Right forelimb (tissue), 1 donor: ENCODE results near the gene FAF2.
"Not testable (repeated sequence)": the region's sequence is repeated elsewhere in the genome, so short reads cannot be mapped to it uniquely, and the experiment has no call there.

Experiments
- DNase-seq: peaks from one replicate; pipeline ENCODE4 v3.0.0-alpha.2; 2018

The FAF2 gene

DNA sequence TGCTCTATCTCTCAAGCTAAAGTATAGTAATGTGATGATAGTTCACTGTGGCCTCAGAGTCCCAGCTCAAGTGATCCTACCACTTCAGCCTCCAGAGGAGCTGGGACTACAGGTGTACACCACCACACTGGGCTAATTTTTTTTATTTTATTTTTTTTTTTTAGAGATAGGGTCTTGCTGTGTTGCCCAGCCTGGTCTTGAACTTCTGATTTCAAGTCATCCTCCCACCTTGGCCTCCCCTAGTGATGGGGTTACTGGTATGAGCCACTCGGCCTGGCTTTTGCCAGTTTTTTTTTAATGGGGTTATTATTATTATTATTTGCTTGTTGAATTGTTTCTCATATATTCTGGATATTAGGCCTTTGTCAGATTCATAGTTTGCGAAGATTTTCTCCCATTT, 13.2 kb downstream of the FAF2 start:
- no peak for DNase-seq

DNA sequence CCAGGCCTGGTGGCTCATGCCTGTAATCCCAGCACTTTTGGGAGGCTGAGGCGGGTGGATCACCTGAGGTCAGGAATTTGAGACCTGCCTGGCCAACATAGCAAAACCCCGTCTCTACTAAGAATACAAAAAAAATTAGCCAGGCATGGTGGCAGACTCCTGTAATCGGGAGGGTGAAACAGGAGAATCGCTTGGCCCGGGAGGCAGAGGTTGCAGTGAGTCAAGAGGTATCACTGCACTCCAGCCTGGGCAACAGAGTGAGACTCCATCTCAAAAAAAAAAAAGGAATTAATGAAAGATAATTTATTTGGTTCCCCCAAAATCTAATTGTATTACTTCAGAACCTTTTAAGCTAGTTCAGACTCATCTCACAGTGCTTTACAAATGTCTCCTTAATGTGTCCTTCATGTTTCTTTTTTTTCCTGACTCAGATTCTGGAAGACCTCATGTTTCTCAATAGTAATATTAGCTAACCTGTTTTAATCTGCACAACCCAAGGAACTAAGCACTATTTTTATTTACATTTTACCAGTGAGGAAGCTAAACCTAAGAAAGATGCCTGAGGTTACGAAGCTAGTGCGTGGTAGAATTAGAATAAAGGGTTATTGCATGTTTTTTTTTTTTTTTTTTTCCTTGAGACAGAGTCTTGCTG, 15.1 kb downstream of the FAF2 start:
- no peak for DNase-seq

- DNase-seq, result no peak
These were observed 18.2 kb downstream of the FAF2 start for GRCh38 chr5:176466245-176466871.

- no peak for DNase-seq
These were observed 21.1 kb downstream of the FAF2 start for GRCh38 chr5:176469296-176469695.

DNA sequence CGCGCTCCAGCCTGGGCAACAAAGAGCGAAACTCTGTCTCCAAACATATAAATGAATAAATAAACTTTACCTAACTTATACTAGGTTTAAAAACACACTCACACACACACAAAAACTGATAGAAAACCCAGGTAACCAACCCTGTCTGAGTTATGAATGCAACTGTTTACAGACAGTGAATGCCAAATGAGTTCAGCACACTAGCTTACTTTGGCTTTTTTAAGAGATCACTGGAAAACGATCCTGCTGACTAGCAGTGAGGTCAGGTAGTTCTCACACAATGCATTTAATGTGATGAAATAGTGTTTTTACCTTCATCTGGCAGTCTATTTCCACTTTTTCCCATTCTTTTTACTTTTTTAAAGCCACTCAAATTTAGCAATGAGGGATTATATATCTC, 22.4 kb downstream of the FAF2 start:
- no peak for DNase-seq

DNA sequence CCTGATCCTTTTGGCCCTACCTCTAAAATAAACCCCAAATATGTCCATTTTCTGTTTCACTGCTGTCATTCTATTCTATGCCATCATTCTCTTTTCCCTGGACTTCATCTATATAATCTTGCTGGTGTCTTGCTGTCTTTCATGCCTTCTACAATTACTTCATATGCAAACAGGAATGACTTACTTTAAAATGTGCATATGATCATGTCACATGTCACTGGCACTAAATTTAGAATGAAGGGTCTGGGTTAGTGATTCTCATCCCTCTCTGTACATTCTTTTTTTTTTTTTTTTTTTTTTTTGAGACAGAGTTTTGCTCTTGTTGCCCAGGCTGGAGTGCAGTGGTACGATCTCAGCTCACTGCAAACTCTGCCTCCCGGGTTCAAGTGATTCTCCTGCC, 22.9 kb downstream of the FAF2 start:
- DNase-seq, result no peak

- no peak for DNase-seq
These were observed 25.3 kb downstream of the FAF2 start for GRCh38 chr5:176473335-176474006.

DNA sequence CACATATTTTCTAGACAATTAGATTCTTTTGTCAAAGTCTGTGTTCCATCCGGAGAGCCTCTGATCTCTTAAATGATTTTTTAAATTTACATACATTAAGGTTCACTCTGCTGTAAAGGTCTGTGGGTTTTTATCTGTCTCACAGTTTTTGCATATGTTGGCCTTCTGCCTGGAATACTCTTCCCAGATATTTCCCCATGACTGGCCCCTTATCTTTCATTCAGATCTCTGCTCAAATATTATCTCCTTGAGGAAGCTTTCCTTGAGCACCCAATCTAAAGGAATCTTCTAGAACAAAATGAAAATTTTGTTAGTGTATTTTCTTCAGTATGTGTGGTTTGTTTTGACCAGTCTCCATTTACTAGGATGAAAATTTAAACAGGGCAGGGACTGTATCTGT, 26.3 kb downstream of the FAF2 start:
- DNase-seq, result no peak

GRCh38 chr5:176481711-176482110, 33.5 kb downstream of the FAF2 start:
- no peak for DNase-seq

GRCh38 chr5:176485176-176485575, 37.0 kb downstream of the FAF2 start:
- no peak for DNase-seq

- DNase-seq, result no peak
These were observed 38.1 kb downstream of the FAF2 start for GRCh38 chr5:176486189-176486757.

GRCh38 chr5:176487160-176487559, 39.0 kb downstream of the FAF2 start:
- not testable (repeated sequence) for DNase-seq

DNA sequence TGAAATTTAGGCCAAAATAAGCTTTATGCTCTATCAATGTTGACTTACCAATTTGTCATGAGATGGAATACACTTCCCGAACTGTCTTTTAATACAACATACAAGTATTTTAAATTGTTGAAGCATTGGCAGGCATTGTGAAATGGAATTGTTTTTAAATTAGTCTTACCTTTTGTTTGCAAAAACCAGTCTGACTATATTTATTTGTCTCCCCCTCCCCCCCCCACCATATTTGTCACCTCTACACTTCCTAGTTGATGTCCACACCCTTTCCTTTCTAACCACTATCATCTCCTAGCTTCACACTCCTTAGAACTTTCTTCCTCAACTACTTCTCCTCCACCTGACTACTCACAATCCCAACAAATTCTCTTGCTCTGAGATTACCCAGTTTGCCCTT, 40.9 kb downstream of the FAF2 start:
- DNase-seq, result no peak

DNA sequence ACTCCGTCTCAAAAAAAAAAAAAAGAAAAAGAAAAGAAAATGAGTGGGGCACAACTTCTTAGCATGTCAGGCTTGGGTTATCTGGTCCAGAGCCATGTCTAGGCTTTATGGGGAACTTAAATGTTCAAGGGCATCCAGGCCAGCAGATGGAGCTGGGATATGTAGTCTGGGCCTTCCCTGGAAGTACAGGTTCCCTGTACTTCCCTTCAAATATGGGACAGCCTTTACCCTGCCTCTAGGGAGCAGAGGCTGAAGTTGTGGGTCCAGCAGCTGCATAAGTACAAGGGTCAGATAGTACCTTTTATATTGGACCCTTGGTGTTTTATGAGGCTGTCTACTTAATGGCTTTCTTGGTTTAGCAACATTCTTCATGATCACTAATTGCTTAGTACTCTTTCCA, 42.1 kb downstream of the FAF2 start:
- DNase-seq, result no peak

GRCh38 chr5:176491101-176491502, 42.9 kb downstream of the FAF2 start:
- DNase-seq, result no peak

DNA sequence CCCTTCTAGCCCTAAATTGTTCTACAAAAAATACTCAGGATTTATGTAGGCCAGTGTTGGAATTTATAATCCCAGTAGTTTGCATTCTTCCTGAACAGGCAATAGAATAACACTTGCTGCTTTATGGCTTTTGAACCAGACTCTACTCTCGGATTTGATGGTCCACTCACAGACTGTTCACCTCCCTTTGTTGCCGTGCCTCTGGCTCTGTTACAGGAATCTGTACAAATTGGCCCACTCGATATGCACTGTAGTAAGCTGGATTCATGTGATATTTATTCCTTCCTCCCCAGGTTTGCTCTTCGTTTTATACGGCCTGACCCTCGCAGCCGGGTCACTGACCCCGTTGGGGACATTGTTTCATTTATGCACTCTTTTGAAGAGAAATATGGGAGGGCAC, 43.7 kb downstream of the FAF2 start:
- no peak for DNase-seq

GRCh38 chr5:176492431-176492830, 44.2 kb downstream of the FAF2 start:
- DNase-seq, result no peak

DNA sequence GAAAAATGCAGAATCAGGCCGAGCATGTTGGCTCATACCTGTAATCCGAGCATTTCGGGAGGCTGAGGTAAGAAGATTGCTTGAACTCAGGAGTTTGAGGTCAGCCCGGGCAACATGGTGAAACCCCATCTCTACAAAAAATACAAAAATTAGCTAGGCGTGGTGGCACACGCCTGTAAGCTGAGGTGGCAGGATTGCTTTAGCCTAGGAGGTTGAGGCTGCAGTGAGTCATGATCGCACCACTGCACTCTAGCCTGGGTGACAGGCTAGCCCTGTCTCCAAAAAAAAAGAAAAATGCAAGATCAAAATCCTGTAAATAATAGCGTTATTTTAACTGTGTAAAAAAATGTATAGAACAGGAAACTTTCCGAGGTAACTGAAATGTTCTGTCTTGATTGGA, 49.7 kb downstream of the FAF2 start:
- no peak for DNase-seq

DNA sequence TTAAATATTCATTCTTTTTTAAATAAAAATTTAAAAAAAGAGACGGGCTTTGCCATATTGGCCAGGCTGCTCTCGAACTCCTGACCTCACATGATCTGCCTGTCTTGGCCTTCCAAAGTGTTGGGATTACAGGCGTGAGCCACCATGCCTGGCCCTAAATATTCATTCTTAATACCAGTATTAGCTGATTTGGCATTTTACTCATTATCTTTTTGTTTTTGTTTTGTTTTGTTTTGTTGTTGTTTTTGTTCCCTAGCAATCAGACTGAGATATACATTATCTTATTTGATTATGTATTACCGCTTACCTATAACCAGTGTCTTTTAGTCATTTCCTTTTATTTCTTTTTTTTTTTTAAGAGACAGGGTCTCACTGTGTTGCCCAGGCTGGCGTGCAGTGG, 51.1 kb downstream of the FAF2 start:
- no peak for DNase-seq

GRCh38 chr5:176500511-176500910, 52.3 kb downstream of the FAF2 start:
- no peak for DNase-seq

DNA sequence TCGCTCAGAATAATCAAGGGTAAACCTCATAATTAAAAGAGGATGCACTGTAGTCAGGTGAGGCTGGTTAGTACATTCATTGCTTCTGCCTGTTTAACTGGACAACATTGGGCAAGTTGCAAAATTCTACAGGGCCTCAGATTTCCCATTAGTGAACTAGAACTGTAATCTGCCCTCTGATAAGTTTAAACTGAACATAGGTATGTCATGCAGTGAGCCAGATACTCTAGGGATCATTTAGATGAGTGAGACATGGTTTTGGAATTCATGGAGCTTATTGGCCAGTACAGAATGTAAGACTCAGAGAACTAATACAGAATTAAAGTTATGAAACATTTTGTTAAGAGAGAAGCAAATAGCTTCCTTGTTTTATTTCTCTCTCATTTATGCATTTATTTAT, 53.1 kb downstream of the FAF2 start:
- no peak for DNase-seq

DNA sequence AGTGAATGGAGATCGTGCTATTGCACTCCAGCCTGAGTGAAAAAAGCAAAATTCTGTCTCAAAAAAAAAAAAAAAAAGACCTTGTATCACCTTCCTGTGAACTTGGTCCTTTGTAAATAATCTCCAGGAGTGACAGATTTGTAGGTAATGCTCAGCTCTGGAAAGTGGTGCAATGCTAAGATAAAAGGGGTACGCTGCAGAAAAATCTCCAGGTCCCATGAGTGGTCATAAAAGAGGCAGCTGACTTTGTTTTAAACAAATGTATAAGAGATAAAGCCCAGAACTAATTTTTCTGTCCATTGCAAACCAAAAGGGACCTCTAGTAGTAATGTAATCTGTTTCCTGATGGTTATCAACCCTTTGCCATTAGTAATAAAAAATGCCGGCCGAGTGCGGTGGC, 55.3 kb downstream of the FAF2 start:
- DNase-seq, result no peak

- no peak for DNase-seq
These were observed 59.7 kb downstream of the FAF2 start for GRCh38 chr5:176507911-176508310.

- no peak for DNase-seq
These were observed 60.4 kb downstream of the FAF2 start for GRCh38 chr5:176508603-176509002.
